Stimulated activated CD8-positive, alpha-beta memory T cell treated with anti-CD3 and anti-CD28 coated beads, Interleukin-15, amount 100 ng/mL, for 4 hours (primary cell): ENCODE data around the gene KCNMA1.

Experiments
- DNase-seq, 2 donors: peaks; one replicate each; pipeline ENCODE4 v3.0.0-alpha.2; 2020; ENCODE audit warnings: low read depth in 2 of 2

The KCNMA1 gene

DNA sequence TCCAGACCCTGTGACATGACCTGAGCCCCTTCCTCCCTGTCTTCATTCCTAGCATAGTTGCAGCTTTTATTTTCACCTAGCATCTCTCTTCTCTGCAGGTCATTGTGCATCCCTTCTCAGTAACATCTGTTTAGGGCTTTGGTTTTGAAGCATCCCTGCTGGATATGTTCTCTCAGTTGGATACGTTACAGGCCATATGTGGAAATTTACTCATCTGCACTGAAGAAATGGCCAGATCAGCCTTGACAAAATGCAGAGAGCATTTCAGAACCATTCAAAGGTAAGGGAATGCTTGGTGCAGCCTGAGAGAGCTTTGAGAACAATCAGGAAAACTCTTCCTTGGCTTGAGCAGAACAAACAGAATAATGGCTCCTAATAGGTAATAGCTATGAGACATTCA, 647.0 kb downstream of the KCNMA1 start:
- no peak for DNase-seq

DNA sequence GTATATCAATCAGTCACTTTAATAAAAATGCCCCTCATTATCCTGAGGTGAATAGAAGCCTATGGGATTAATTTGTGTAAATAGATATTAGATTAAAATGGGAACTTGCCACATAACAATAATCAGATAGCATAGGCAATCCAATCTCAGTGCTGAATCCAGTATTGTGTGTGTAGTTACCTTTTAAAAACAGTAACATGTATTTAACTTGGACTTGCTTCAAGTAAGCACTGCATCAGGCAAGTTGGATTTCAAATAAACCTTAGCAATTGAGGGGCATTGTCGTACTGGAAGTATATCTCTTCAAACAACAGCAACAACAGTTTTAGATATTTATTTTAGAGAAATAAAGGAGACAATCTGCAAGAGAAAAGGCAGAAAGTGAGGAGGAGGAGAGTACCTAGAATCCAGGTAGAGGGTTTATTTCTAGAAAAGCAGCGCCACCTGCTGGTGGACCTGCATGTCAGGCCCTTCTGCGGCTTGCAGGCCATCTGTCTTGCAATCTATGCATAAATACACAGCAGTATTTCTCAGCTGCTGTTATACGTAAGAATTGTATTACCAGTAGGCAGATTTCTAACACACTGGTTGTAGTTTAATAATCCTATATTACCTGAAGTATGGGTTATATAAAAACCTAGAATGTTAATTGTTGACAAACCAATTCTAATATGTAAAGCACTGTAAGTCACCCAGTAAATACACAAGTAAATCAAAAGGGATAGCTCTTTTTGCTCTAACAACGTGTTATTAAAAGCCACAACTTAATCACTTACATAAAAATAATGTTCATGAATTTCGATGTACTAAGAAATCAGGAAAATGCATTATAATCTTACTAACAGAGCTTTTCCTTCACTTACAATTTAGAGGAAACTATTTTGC, 652.8 kb downstream of the KCNMA1 start:
- DNase-seq, result peak; percentile 8 to 17

DNA sequence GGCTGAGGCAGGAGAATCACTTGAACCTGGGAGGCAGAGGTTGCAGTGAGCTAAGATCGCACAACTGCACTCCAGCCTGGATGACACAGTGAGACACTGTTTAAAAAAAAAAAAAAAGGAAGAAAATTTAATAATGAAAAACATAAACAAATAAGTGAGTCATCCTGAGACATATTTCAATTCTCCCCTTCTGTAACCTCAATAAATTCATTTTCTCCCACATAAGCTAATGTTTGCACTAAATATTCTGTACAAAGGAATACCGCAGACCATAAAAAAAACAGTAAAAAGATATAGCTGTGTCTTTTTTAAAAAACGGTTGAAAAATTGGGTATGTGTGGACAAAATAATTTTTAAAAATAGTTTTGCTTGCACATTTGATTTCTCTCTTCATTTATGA, 654.0 kb downstream of the KCNMA1 start:
- DNase-seq, result no peak

DNA sequence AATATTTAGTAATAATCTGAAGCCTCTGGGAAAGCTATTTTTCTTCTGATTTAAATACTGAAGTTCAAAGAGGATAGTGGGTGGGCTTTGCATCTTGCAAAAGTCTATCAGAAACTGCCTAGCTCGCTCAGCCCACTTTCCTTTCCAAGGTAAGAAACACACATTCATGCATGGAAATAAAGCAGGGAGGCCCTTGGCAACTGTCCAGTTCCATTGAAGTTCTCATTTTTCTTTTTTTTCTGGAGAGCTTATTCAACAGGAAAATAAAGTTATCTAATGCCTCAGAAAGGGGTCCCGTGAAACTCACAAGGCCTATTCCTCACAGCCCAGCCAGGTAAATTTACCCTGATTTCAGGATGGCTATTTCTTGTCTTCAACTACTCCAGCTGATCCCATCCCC, 654.9 kb downstream of the KCNMA1 start:
- no peak for DNase-seq

DNA sequence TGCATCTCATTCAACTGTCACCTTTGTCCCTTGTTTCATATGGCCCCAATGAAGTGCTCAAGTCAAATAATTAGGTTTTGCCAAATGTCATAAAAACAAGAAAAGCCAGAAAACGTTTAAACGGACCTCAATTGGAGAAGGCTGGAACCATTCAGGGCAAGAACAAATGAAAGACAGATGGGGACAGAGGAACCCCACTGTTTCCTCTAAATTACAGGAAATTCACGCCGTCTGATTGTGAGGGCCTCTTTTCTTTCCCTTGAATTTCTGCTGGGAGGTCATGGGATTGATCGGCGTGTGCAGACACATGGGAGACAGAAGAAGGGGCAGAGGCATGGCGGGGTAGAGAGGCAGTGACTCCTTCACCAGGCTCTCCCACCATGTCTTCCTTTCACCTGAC, 656.4 kb downstream of the KCNMA1 start:
- DNase-seq, result no peak

DNA sequence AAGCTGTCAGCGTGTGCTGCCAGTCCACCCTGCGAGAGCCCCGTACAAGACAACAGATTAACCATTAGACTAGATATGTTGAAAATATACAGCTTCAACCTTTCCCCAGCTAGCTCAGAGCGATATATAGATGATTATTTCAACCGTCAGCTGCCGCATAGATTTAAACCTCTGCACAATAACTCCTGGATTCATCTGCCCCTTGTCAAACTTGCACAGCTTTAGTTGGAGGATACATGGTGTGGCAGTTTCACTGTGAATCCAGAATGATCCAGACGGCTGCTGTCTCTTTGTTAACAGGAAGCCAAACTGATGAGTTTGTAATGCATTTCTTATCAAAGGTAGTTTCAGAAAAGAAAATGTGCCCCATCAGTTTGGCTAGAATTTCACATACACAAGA, 659.7 kb downstream of the KCNMA1 start:
- no peak for DNase-seq

DNA sequence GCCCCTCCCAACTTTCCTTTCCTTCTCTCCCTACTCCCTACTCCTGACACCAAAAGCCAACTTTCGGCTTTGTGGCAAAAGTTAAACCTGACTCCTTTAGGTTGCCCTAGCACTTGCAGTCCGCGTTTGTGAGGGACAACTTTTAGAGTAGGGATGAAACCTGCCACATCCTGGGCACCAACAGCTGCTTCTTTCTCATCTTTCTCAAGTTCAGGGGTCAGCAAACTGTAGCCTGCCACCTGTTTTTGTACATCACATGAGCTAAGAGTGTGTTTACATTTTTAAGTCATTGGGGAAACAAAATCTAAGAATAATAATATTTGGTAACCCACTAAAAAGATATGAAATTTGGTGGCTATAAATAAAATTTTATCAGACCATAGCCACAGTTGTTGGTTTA, 660.6 kb downstream of the KCNMA1 start:
- DNase-seq, result no peak

DNA sequence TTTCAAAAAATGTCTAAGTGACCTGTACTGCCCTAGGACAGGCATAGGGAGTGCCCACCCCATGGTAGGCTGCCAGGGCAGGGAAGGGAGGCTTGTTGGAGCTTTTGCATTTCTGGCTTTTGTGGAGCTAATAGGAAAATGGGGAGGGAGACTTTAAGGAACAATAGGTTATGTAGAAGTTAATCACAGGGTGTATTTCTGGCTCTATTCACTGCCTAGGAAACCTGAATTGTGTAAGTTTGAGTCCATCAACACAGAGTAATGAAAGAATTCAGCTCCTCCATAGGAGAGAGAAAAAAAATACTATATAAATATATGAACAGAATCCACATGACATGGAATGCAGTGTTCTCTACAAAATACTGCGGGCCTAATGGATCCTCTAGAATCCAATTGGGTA, 661.5 kb downstream of the KCNMA1 start:
- DNase-seq, result no peak

DNA sequence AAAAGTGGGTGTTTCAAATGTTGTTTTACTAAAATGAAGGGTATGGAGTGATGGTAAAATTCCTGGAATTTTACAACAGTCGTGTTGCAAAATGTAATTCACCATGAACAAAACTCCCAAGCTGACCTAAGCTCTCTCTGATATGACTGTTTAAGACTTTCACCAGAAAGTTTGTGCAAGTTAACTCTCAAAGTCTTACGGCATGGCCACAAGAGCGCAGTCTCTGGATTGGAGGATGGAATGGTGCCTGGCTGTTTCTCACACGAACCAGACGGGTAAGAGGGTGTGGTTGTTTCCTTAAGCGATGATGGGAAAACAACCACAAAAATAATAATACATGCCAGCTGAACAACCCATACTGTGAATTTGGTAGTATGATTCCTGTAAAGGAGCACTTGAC, 662.5 kb downstream of the KCNMA1 start:
- no peak for DNase-seq

DNA sequence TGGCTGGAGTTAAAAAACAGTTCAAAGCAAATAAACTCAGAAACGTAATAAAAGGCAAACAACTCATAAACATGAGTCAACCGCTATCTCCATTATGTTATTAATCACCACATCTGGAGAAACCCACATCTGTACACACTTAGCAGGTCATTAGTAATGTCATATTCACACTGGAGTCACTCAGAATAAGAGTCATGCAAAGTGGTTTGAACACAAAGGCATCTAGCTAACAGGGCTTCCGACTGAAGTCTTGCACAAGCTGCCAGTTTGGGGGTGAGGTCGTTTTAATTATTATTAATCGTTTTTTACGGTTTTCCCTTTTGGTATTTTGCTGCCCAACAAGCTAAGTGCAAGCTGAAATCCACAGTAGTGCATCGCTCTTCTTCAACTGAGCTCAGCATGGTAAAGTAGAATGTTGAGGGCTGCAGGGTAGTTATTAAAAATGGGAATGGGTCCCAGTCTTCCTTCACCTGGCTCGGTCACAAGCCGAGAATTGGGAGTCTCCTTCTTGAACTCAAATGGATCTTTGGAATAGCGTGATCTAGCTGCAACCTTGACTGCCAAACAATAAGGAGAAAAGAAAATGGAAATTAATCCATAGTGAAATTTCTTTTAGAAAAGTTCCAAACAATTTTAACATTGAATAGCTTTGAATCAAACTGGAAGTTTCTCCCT, 663.5 kb downstream of the KCNMA1 start:
- DNase-seq, result no peak

DNA sequence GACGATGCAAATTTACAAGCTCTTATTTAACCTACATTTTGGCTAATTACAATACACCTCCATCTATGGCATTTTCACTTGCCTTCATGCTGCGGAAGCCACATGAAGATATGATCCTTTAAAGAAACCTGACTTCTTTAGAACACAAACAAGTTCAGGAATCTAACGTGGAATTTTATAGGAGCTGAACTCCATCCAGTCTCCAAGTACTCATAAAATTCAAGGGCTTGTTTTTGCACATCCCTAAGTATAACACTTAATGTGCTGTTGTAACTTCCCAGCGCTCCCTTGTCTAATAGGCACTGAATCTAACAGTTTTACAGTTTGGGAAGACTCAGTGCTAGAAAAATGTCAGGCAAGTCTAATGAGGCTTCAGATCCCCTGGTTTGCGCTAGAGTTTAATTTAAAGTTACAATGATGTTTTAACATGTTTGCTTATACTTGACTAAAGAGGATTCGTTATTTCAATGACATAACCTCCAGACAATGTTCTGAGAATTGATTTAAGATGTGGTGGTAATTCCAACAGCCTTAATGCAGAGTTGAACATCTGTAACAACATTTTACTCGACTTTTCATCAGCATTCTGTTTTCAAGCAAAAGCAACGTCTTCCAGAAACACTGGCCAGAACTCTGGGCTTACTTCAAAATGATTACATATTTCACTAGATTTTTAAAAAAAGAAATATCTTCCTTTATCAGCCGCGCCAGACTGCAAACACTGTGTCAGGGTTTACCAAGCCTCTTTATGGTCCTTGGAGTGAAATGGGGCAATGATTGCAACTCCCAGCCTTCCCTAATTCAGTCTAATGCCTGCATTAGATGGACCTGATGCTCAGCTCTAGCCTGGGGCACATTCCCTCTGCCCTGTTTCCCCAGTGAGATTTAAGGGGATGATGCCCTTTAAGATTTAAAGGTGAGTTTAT, 664.3 kb downstream of the KCNMA1 start:
- no peak for DNase-seq

DNA sequence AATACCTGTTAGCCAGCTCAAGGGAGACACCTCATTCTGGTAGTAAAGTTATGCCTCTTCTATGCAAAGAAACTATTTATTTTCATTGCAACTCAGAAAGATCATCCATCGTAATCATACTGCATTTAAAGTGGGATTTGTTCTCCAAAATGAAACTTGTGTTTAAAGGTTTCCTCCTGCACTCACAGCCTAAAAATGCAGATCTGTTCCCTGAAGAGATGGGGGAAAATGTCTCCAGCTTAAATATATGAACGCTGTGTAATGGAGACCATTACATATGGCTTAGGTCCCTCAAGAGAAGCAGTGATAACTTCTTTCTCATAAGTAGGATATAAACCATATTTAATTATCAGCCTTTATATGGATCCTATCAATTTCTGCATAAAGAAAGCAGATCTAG, 665.1 kb downstream of the KCNMA1 start:
- no peak for DNase-seq

DNA sequence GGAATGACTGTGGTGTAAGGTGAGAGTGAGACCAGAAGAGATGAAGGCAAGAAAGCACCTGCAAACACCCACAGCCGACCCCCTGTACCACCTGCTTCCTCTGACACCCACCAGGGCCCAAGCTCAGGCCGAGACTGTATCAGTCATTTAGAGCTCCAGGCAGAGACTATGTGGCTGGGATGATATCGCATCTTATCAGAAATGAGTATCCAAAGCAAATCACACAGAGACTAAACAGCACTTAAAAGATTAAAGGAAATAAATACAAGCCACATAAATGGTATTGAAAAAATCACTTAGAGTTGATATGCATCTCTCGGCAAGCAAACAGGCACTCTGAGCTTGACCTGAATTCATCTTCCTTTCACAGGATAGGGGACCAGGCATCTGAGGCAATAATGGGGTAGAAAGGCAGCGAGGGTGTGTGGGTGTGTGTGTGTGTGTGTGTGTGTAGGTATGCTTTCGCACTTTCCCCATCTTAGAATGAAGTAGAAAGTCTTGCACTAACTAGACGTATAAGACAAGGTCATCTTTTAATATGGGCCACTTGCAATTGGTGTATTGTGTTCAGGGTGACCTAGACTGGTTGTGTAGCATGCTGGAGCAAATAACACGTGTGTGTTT, 665.9 kb downstream of the KCNMA1 start:
- DNase-seq, result no peak

DNA sequence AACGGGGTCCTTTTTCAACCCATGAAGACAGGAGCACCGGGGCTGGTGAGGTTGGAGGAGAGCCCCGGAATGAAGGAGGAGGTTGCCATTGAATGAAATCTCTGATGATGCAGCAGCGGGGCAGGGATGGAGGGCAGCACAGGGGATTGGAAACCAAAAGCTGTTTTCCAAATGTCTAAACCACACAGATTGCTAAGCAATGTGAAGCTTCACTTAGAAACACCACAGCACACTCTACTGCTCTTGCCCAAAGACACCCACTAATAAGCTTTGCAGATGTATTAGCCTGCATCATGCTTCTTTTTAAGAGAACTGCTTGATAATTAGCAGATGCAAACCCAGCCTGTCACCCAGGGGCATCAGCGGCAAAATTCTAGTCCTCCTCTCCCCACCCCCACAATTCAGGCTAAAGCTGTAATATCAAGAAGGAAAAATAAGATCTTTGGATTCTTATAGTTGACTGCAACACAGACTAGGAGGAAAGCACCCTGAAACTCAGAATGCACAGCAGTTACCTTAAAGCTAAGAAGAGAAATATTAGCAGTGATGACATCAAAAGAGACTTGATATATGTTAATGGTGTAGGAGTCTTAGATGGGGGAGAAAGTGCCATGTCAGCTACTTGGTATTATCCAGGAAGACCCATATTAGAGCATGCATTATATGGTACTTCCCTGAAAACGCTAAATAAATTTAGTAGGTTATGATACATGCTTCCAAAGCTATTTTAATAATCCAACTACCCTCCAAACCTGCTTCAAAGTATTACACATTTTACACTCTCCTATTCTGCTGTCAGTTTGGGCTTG, 666.7 kb downstream of the KCNMA1 start:
- no peak for DNase-seq

DNA sequence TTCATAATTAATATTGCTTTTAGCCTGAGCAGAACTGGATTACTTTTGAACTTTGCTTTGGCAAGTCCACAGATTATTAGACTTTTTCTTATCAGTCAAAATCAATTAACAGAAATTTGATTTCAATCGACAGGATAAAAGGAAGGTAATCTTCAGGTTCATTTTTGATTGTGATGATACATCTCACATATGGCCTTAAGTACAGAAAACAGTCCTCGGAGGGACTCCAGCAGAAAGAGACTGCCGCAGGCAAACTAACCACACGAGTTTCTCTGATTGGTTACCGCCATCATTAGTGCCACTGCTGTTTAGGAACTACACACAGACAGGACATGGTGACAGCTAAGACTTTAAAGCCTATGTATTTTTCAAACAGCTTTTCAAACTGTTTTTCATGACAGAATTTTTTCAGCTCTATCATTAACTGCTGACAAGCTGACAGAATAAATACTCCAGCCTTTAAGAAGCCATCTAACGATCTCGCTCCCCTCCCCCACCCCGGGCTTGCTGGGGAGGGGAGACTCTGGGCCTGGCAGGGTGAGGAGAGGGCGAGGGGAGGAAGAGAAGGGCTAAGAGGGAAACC, 668.2 kb downstream of the KCNMA1 start:
- no peak for DNase-seq

DNA sequence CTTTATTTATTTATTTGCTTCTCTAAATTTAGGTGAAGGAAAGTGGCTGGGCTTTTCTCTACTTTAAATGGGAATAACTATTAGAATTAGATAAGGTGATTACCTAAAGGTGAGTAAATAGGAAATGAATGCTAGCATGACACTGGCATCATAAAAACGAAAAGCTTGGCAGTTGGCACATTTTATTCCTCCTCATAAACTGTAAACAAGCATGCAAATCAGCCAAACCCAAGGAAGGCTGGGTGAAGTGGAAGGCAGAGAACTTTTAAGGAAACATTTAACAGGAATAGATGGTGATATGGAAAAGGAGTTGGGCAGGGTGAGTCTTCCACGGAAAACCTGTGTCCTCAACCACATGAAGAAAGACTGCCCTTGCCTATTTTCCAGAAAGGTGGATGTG, 669.1 kb downstream of the KCNMA1 start:
- DNase-seq, result no peak

DNA sequence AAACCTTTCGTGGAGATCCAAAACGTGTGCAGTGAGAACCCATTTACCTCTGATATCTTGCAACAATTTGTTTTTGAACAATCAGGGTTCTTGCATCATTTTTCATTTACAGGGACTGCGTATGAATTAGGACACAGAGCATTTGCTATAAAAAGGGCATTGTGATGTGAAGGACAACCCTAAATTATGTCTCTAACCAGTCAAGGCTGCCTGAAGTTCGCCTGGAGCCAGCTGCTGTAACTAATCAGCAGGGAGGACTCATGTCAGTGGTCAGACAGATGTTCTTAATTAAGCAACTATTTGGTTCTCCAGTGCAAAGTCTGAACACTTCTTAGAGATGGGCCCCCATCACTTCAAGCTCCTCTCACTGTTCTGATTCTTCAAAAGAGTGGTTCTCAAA, 674.8 kb downstream of the KCNMA1 start:
- no peak for DNase-seq

DNA sequence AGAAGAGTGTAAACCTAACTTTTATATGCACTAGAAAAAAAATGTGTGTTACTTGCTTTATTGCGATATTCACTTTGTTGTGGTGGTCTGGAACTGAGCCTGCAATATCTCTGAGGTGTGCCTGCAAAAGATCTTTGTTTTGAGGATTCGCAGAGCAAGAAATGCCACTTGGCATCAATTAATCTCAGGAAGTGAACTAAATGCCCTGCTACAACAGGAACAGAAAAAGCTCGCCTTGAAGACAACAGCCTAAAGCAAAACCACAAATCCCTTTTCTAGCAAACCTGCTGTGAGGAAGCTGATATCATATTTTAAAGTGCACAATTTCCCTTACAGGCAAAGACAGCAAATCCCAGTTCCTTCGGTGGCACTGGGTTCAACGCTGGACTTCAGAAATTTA, 675.8 kb downstream of the KCNMA1 start:
- DNase-seq, result no peak

DNA sequence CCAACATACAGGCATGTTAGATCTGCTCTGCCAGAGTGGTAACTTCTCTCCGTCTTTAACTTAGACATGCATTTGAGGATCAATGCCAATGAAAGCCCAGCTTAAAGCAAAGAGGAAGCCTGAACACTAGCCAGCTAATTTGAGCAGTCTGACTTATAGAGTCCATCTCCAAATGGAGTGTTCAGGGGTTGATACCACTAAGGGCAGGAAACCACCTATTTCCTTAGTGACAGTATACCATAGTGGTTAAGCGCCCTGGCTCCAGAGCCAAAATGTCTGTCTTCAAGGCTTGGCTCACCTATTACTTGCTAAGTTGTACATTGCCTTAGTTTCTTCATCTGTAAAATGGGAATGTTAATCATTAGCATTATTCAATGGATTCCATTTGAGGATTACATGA, 678.5 kb downstream of the KCNMA1 start:
- no peak for DNase-seq

DNA sequence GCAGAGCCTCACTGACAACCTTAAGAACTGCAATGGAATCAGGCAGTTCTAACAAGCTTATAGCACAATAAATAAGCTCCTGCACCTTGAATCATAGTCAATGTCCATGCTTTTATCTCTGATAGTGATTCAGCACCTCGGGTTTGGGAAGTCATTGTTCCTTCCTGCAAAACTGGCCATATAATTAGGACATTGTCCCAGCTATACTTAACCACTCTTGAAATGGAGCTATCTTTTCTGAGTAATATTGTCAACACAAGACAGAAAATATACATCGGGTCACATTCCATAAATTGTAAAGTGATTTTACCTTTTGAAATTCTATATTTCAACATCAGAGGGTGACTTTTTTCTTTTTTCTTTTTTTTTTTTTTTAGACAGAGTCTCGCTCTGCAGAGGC, 682.8 kb downstream of the KCNMA1 start:
- DNase-seq, result no peak

DNA sequence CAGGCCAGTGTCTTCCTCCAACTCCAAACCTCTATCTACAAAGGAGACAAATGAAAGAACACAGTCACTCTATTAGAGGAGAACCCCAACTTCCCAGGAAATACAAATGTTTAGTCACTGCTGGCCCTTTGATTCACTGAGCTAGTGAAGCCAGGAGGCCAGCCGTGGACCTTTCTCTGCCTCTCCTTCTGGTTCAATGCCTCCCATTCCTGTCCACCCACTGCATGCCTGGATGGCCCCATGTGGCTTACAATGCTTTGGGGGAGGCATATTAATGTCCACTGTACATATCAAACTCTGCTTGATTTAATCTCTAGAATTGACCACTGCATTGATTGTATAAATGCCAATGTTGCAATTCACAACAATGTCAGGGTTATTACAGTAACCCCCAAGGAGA, 687.3 kb downstream of the KCNMA1 start:
- DNase-seq, result no peak
